DND-41 (cell line): ENCODE data around the gene MCU.

ENCODE experiments used
- ATAC-seq: fragments of 200-7000 bp; cut with Tn5 transposase; 3 replicates; pipeline ENCODE4 v1.9.1; 2021; ENCODE audit warnings: low read depth; ENCODE audit not compliant: insufficient read depth
- DNase-seq: peaks from one replicate; pipeline ENCODE4 v3.0.0-alpha.2; 2020
- H2AFZ ChIP-seq: 2 replicates; pipeline ENCODE4 v1.6.0; 2012; ENCODE audit warnings: low read depth, low read length
- H3K27ac ChIP-seq: 2 replicates; pipeline ENCODE4 v1.5.1; 2012; ENCODE audit warnings: low read length, inconsistent platforms
- H3K27me3 ChIP-seq: fragments of 200-600 bp; sonication (generic); 2 replicates; pipeline ENCODE4 v1.6.0; 2012; ENCODE audit warnings: low read length, mild to moderate bottlenecking, inconsistent platforms; ENCODE audit not compliant: insufficient read depth, poor library complexity
- H3K36me3 ChIP-seq: 2 replicates; pipeline ENCODE4 v1.5.1; 2012; ENCODE audit warnings: low read length, inconsistent platforms; ENCODE audit not compliant: insufficient read depth
- H3K4me1 ChIP-seq: 2 replicates; pipeline ENCODE4 v1.5.1; 2012; ENCODE audit warnings: mild to moderate bottlenecking, low read length; ENCODE audit not compliant: insufficient read depth
- H3K4me2 ChIP-seq: 2 replicates; pipeline ENCODE4 v1.6.0; 2012; ENCODE audit warnings: mild to moderate bottlenecking, moderate library complexity, low read length, inconsistent platforms; ENCODE audit not compliant: insufficient read depth
- H3K4me3 ChIP-seq, 2 experiments: fragments of 200-600 bp in 1 of 2; shearing (Covaris generic) in 1 of 2; 2 replicates each; pipeline ENCODE4 v1.5.1; 2012 to 2016; ENCODE audit warnings: inconsistent platforms in 2 of 2, low read length in 2 of 2, mild to moderate bottlenecking in 2 of 2, low read depth in 1 of 2, moderate library complexity in 1 of 2
- H3K79me2 ChIP-seq: 2 replicates; pipeline ENCODE4 v1.6.0; 2012; ENCODE audit warnings: low read length, inconsistent platforms; ENCODE audit not compliant: insufficient read depth
- H3K9ac ChIP-seq: 2 replicates; pipeline ENCODE4 v1.6.0; 2012; ENCODE audit warnings: low read depth, mild to moderate bottlenecking, inconsistent platforms, low read length, moderate library complexity
- H3K9me3 ChIP-seq: 2 replicates; pipeline ENCODE4 v1.5.1; 2012; ENCODE audit warnings: low read length, moderate library complexity, mild to moderate bottlenecking, inconsistent platforms; ENCODE audit not compliant: insufficient read depth, severe bottlenecking
- H4K20me1 ChIP-seq: 2 replicates; pipeline ENCODE4 v1.6.0; 2012; ENCODE audit warnings: low read length; ENCODE audit not compliant: insufficient read depth
- EZH2 ChIP-seq: IDR thresholded peaks from 3 replicates; pipeline ENCODE4 v1.6.1; 2012; ENCODE audit warnings: borderline replicate concordance, low read depth, mild to moderate bottlenecking, moderate library complexity, low read length, inconsistent platforms; ENCODE audit not compliant: severe bottlenecking
- TF ChIP-seq, protein P1 (sequence below): IDR thresholded peaks from 2 replicates; pipeline ENCODE4 v1.5.1; 2012; ENCODE audit warnings: borderline replicate concordance, low read length, moderate library complexity, mild to moderate bottlenecking; ENCODE audit not compliant: poor library complexity, severe bottlenecking; ENCODE audit errors: extremely low read depth

The MCU gene

DNA sequence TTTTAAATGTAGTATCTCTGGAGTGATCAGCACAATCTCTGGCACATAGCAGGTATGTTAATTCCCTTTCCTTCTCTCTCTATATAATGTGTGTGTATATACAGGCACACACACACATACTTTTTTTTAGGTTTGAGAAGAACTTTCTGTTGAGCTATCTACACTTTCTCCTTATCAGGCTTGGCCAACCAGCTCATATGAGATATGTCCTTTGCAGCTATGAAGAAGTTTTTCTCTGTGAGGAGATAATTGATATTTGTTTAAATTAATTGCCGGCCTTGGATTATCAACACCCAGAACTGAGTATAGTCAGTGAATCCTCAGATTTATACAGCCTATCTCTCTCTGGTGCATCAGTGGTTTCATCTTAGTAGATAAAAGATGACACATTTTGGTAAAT lies 2.3 kb upstream of the MCU start:
- Histone ChIP-seq H3K27ac (no peak overlapping the region), H4K20me1 (no peaks in the 10 kb centered on the region), H3K4me2 (no peak overlapping the region), H3K79me2 (peaks cover 23% of the 10 kb centered on the region), H2AFZ (no peak overlapping the region), H3K36me3 (no peaks in the 10 kb centered on the region), H3K4me3 (no peak overlapping the region), H3K27me3 (no peaks in the 10 kb centered on the region), H3K9ac (no peak overlapping the region), H3K4me1 (peaks cover 25% of the 10 kb centered on the region), H3K9me3 (no peaks in the 10 kb centered on the region)
- TF ChIP-seq EZH2: no peak
- TF ChIP-seq, protein P1, sequence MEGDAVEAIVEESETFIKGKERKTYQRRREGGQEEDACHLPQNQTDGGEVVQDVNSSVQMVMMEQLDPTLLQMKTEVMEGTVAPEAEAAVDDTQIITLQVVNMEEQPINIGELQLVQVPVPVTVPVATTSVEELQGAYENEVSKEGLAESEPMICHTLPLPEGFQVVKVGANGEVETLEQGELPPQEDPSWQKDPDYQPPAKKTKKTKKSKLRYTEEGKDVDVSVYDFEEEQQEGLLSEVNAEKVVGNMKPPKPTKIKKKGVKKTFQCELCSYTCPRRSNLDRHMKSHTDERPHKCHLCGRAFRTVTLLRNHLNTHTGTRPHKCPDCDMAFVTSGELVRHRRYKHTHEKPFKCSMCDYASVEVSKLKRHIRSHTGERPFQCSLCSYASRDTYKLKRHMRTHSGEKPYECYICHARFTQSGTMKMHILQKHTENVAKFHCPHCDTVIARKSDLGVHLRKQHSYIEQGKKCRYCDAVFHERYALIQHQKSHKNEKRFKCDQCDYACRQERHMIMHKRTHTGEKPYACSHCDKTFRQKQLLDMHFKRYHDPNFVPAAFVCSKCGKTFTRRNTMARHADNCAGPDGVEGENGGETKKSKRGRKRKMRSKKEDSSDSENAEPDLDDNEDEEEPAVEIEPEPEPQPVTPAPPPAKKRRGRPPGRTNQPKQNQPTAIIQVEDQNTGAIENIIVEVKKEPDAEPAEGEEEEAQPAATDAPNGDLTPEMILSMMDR: no peak
- DNase-seq (no peak), ATAC-seq (no peak)

DNA sequence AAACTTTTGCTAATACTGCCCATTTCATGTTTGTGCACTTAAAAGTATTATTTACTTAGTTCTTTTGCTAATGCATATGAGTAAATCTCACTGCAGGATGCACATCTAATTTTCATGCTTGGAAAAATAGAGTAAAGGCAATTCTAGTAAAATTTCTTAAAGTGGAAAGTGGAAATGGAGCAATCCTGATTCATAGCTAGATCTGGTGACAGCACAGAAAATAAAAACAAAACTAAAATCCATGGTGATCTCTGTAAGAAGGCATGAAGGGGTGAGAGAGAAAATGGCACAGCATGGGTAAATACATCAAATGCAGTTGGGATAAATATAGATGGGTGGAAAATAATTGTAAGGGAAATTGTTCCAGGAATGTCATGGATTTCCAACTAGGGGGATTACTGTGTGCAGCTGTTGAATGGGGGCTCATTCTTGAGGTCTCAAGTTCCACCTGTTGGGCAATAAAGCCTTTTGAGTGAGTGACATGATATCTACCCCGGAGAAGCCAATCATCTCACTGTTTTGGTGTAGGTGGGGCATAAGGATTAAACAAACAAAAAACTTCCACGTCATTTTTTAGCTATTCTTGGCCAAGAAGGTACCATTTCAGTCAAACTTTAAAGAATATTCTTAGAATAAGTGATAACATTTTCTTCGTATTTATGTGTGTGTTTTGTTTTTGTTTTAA lies 1.7 kb upstream of the MCU start:
- ATAC-seq (no peak), DNase-seq (no peak)
- no peaks in the 10 kb centered on the region for H3K9me3 ChIP-seq

DNA sequence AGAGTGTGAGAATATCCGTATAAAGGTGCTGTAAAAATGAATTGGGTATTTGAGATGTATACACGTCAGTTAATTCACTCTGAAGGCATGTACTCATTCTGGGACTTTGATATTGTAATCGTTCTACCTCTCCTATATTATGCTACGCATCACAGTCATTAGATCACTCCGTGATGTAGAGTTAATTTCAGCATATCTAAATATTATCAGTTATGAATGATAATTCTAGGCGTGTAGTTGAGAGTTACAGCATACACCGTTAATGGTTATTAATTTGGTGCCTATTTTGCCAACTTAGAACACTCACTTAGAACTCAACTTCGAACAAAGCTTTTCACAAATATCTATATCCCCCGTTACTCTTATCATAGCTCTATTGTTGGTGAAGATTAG lies 477 bp upstream of the MCU start:
- H3K4me2 ChIP-seq: peak overlapping the region; percentile 75
- peak overlapping the region; percentile 38 to 80; a peak in 3 of 4 replicates for H3K4me3 ChIP-seq
- peaks cover 25% of the 10 kb centered on the region for H3K4me1 ChIP-seq
- H3K36me3 ChIP-seq: no peaks in the 10 kb centered on the region
- peak overlapping the region; percentile 63 for H3K9ac ChIP-seq
- DNase-seq (no peak), ATAC-seq (no peak)
- 0 out of 2 replicates have a peak overlapping the region, but pooled peaks have one; percentile 35 for H3K27ac ChIP-seq
- peaks cover 38% of the 10 kb centered on the region for H3K79me2 ChIP-seq
- no peak for TF ChIP-seq EZH2
- TF ChIP-seq, protein P1: no peak
- 0 out of 2 replicates have a peak, but pooled peaks cover under 1% of the 10 kb centered on the region for H4K20me1 ChIP-seq
- H3K9me3 ChIP-seq: no peaks in the 10 kb centered on the region
- H3K27me3 ChIP-seq: no peaks in the 10 kb centered on the region
- peak overlapping the region; percentile 92 for H2AFZ ChIP-seq

More for the DNA sequence above, 1.7 kb upstream of the MCU start:
- TF ChIP-seq, protein P1: no peak
- TF ChIP-seq EZH2: no peak
- Histone ChIP-seq H4K20me1 (no peaks in the 10 kb centered on the region), H3K27me3 (no peaks in the 10 kb centered on the region), H3K4me2 (no peak overlapping the region), H3K36me3 (no peaks in the 10 kb centered on the region), H3K9ac (no peak overlapping the region), H3K27ac (no peak overlapping the region), H3K4me3 (no peak overlapping the region), H3K4me1 (peaks cover 25% of the 10 kb centered on the region), H3K79me2 (peaks cover 29% of the 10 kb centered on the region), H2AFZ (0 out of 2 replicates have a peak overlapping the region, but pooled peaks have one; percentile 13)

DNA sequence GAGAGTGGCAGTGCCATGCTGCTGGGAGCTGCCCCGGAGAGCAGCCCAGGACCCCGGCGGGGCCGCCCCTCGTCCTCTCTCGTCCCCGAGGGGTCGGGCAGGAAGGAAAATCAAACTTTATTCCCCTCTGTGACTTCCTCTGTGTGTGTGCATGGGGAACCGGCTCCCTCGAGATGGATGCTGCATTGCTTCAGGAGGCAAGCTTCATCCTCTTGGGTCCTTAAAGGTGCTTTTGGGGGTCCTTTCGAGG lies 726 bp downstream of the MCU start:
- H3K4me2 ChIP-seq: peak overlapping the region; percentile 75
- peaks cover 4% of the 10 kb centered on the region; the same call in 1 of the 2 replicates for H4K20me1 ChIP-seq
- no peaks in the 10 kb centered on the region for H3K36me3 ChIP-seq
- H3K4me1 ChIP-seq: peaks cover 25% of the 10 kb centered on the region
- peak overlapping the region; percentile 33 for H3K27ac ChIP-seq
- peaks cover 47% of the 10 kb centered on the region for H3K79me2 ChIP-seq
- H2AFZ ChIP-seq: peak overlapping the region; percentile 83
- no peak for DNase-seq
- H3K27me3 ChIP-seq: no peaks in the 10 kb centered on the region
- no peaks in the 10 kb centered on the region for H3K9me3 ChIP-seq
- ATAC-seq: peak; percentile 59
- H3K9ac ChIP-seq: peak overlapping the region; percentile 63
- no peak for TF ChIP-seq EZH2
- TF ChIP-seq, protein P1: peak; percentile 5
- H3K4me3 ChIP-seq: peak overlapping the region; percentile 47 to 80; a peak in 3 of 4 replicates
